ENCODE measurements around the gene TMEM132A.

The TMEM132A gene

DNA sequence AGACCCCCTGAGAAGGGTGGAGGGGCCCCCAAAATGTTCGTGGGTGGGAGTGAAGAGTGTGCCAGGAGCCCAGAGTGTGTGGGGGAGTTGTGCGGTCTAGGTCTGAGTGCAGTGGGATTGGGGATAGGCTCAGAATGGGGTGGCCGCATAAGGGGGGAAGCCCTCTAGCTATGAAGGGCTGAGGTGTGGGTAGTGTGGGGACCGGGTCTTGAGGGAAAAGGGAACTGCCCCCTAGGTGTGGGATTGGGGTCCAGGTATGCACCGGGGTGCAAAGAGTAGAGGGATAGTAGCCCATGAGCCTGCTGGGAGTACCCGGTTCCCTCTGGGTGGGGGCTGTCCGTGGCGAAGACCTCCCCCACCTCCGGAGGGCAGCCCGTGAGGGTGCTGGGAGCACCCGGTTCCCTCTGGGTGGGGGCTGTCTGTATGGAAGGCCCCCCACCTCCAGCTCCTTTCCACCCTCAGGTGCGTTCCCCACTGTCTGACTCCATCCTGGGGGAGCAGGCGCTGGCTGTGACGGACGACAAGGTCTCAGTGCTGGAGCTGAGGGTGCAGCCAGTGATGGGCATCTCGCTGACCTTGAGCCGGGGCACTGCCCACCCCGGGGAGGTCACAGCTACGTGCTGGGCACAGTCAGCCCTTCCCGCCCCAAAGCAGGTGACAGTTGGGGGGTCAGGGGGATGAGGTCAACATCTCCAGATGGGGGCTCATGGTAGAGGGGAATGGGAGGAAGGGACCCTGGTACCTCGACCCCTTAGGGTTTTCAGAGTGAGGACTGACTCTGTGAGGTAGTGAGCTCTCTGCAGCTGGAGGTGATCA, 10.7 kb downstream of the TMEM132A start:
- no peak overlapping the region for H3K4me3 Mint-ChIP-seq
- H3K27ac Mint-ChIP-seq, result no peak overlapping the region
- peaks cover 3% of the 10 kb centered on the region for H3K4me1 Mint-ChIP-seq (ENCODE audit: low read depth)
- no peak for DNase-seq
- peaks cover 5% of the 10 kb centered on the region for H3K27me3 Mint-ChIP-seq
- H3K36me3 Mint-ChIP-seq (ENCODE audit: low read depth), result no peaks in the 10 kb centered on the region
- H3K9me3 Mint-ChIP-seq, result no peaks in the 10 kb centered on the region

DNA sequence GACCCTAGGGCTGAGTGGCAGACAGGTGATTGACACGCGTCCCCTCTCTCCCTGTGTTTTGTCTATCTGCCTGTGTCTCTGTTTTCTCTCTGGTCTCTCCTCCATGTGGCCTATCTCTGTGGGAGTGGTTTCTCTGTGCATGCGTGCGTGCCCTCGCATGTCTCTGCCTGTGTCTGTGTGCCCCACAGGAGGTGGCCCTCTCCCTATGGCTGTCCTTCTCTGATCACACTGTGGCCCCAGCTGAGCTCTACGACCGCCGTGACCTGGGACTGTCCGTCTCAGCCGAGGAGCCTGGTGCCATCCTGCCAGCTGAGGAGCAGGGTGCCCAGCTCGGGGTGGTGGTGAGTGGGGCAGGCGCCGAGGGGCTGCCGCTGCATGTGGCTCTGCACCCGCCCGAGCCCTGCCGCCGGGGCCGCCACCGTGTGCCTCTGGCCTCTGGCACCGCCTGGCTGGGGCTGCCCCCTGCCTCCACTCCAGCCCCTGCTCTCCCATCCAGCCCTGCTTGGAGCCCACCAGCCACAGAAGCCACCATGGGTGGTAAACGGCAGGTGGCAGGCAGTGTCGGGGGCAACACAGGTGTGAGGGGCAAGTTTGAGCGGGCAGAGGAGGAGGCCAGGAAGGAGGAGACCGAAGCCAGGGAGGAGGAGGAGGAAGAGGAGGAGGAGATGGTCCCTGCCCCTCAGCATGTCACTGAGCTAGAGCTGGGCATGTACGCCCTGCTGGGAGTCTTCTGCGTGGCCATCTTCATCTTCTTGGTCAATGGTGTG, 11.6 kb downstream of the TMEM132A start:
- Mint-ChIP-seq H3K9me3 (no peaks in the 10 kb centered on the region), H3K4me1 (ENCODE audit: low read depth) (peaks cover 7% of the 10 kb centered on the region), H3K36me3 (ENCODE audit: low read depth) (no peaks in the 10 kb centered on the region), H3K4me3 (no peak overlapping the region), H3K27ac (no peak overlapping the region), H3K27me3 (peaks cover 5% of the 10 kb centered on the region)
- DNase-seq, result no peak

DNA sequence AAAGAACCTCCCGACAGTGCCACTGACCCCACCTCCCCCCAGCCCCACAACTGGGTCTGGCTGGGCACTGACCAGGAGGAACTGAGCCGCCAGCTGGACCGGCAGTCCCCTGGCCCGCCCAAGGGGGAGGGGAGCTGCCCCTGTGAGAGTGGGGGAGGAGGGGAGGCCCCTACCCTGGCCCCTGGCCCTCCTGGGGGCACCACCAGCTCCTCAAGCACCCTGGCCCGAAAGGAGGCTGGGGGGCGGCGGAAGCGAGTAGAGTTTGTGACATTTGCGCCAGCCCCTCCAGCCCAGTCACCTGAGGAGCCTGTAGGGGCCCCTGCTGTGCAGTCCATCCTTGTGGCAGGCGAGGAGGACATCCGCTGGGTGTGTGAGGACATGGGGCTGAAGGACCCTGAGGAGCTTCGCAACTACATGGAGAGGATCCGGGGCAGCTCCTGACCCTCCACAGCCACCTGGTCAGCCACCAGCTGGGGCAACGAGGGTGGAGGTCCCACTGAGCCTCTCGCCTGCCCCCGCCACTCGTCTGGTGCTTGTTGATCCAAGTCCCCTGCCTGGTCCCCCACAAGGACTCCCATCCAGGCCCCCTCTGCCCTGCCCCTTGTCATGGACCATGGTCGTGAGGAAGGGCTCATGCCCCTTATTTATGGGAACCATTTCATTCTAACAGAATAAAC, 12.3 kb downstream of the TMEM132A start:
- Mint-ChIP-seq H3K4me1 (ENCODE audit: low read depth) (peaks cover 7% of the 10 kb centered on the region), H3K9me3 (no peaks in the 10 kb centered on the region), H3K27me3 (peaks cover 5% of the 10 kb centered on the region), H3K4me3 (no peak overlapping the region), H3K36me3 (ENCODE audit: low read depth) (no peaks in the 10 kb centered on the region), H3K27ac (no peak overlapping the region)
- DNase-seq, result no peak

DNA sequence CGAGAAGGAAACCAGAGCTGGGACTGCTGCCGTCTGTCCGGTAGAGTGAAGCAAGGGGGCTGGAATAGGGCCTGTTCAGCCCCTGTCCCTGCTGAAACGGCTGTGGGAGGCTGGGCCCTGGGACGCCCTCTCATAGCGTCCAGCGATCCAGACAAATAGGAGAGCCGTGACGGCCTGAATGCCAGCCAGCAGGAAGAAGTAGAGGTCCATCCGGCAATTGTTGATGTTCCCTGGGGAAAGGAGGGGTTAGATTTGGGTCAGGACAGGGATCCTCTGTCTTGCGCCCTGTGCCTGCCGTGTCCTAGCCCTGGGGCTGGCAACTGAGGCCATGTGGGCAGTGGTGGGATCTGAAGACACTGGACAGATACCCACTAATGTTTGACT, 12.9 kb downstream of the TMEM132A start:
- no peak for DNase-seq
- Mint-ChIP-seq H3K27me3 (peaks cover 5% of the 10 kb centered on the region), H3K27ac (no peak overlapping the region), H3K4me3 (no peak overlapping the region), H3K9me3 (no peaks in the 10 kb centered on the region), H3K4me1 (ENCODE audit: low read depth) (peaks cover 7% of the 10 kb centered on the region), H3K36me3 (ENCODE audit: low read depth) (no peaks in the 10 kb centered on the region)

DNA sequence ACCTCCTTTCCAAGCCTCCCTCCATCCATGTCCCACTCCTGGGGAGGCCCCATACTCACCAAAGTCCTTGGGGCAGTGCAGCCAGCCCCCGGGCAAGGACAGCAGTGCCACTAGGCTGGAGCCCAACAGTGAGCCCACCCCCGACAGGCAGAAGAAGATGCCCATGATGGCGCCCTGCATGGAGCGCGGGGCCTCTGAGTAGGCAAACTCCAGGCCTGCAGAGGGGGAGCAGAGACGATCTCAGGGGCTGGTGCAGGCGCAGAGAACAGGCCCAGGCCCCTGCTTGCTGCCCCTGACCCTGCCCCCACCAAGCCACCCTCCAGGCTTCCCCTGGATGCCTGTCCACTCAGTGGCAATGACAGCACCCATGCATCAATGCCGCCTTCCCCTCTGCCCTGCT, 13.6 kb downstream of the TMEM132A start:
- H3K36me3 Mint-ChIP-seq (ENCODE audit: low read depth), result no peaks in the 10 kb centered on the region
- peaks cover 5% of the 10 kb centered on the region for H3K27me3 Mint-ChIP-seq

DNA sequence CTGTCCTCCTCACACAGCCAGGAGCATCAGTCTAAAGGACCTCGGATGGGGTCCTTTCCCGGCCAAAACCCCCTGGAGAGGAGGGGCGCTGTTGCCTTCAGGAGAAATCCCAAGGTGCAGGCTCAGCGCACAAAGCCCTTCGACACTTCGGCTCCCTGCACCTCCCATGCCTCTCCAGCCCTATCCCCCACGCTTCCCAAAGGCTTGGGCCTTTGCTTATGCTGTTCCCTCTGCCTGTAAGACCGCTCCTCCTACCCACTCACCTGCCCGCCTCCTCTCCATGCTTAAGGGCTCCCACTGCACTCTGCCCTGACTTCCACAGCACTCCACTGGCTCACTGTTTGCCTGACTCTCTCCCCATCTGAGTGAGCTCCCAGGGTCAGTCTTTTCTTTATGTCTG, 14.2 kb downstream of the TMEM132A start:
- Mint-ChIP-seq H3K4me3 (no peak overlapping the region), H3K36me3 (ENCODE audit: low read depth) (no peaks in the 10 kb centered on the region), H3K27me3 (peaks cover 5% of the 10 kb centered on the region), H3K9me3 (no peaks in the 10 kb centered on the region), H3K4me1 (ENCODE audit: low read depth) (peaks cover 7% of the 10 kb centered on the region), H3K27ac (no peak overlapping the region)
- DNase-seq, result no peak

More for the DNA sequence above, 13.6 kb downstream of the TMEM132A start:
- DNase-seq, result no peak
- H3K4me1 Mint-ChIP-seq (ENCODE audit: low read depth), result peaks cover 7% of the 10 kb centered on the region
- H3K9me3 Mint-ChIP-seq, result no peaks in the 10 kb centered on the region
- H3K27ac Mint-ChIP-seq, result no peak overlapping the region
- H3K4me3 Mint-ChIP-seq, result no peak overlapping the region

DNA sequence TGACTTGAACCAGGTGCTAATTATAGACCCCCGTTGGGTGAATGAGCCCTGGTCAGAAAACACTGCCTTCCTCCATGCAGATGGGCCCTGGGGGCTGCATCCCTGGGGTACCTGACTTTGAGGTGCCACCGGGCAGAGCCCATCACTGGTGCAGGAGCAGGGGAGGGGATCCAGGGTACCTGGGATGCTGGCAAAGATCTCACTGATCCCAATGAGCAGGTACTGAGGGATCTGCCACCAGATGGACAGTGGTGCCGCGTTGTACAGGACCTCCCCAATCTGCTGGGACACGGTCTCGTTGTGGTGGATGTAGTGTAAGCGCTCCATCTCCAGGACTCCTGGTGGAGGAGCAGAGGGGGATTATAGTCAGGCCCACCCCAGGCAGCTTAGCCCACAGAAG, 15.0 kb downstream of the TMEM132A start:
- Mint-ChIP-seq H3K9me3 (no peaks in the 10 kb centered on the region), H3K4me3 (no peak overlapping the region), H3K4me1 (ENCODE audit: low read depth) (peaks cover 7% of the 10 kb centered on the region), H3K27ac (no peak overlapping the region), H3K36me3 (ENCODE audit: low read depth) (no peaks in the 10 kb centered on the region), H3K27me3 (no peaks in the 10 kb centered on the region)
- no peak for DNase-seq

DNA sequence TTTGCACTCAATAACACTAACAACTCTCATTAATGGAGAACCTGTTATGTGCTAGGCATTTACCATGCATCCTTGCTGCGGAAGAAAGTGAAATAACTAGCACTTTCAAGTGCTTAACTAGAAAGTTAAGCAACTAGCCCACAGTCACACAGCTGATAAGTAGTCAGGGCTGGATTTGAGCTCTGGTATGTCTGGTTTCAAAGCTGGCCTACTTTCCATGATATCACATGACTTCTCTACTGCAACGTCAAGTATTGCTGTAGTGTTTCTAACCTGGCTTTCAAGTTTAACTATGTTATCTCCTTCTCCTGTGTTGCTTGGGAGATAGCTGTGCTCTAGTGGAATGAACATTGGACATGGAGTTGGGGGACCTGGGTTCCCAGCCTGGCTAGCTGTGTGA, 15.6 kb downstream of the TMEM132A start:
- no peaks in the 10 kb centered on the region for H3K36me3 Mint-ChIP-seq (ENCODE audit: low read depth)
- no peak for DNase-seq
- H3K9me3 Mint-ChIP-seq, result no peaks in the 10 kb centered on the region
- H3K27ac Mint-ChIP-seq, result peak overlapping the region; percentile 3
- no peaks in the 10 kb centered on the region for H3K27me3 Mint-ChIP-seq
- H3K4me1 Mint-ChIP-seq (ENCODE audit: low read depth), result peaks cover 7% of the 10 kb centered on the region
- H3K4me3 Mint-ChIP-seq, result no peak overlapping the region

DNA sequence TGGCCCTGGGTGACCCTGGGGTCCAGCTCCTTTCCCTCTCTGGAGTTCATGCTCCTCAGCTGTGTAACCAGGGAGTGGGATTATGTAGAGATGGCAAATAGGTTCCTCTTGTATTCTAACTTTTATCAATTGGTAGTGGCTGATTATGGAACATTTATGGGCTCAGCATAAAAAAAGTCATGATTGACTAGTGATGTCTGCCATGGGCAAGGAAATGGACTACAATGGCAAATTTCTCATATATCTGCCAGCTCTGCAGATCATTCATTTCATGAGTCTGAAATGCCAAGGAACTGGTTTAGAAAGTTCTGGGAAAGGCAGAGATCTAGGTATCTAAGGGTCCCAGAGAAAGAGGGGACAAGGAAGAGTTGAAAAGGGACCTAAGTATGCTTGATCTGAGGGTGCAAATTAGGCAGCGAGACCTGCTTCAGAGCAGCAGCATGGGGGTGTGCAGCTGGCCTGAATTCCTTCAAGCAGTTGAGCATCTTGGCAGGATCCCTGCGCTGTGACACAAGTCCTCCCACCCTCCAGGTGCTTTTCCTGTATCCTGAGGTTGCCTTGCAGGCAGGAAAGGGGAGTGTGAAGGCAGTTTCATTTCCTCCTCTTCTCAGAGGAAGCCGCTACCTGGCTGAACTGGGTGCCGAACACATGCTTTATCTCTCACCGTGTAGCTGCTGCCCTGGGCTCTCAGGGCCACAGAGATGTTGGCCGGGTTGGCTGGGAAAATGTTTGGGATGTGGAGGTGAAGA, 17.3 kb downstream of the TMEM132A start:
- no peak overlapping the region for H3K27ac Mint-ChIP-seq

DNA sequence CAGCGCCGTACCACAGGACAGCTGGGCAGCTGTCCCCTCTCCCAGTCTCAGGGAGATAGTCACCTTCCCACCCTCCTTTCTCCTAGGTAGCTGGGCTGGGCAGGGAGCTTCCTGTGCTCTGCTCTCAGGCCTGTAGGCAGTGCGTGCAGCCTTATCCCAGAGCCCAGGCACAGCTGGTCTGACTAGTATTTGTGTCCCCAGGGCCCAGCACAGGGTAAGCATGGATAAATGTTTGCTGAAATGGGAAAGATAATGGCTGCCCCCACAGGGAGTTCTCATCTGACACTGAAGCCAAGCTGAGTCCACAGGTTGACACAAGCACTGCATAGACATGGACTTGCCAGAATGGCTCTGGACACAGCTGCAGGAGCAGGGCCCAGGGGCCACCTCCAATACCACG, 18.0 kb downstream of the TMEM132A start:
- no peaks in the 10 kb centered on the region for H3K27me3 Mint-ChIP-seq
- peaks cover 7% of the 10 kb centered on the region for H3K4me1 Mint-ChIP-seq (ENCODE audit: low read depth)
- H3K9me3 Mint-ChIP-seq, result no peaks in the 10 kb centered on the region
- H3K4me3 Mint-ChIP-seq, result no peak overlapping the region
- no peaks in the 10 kb centered on the region for H3K36me3 Mint-ChIP-seq (ENCODE audit: low read depth)
- no peak overlapping the region for H3K27ac Mint-ChIP-seq
- DNase-seq, result no peak

More for the DNA sequence above, 17.3 kb downstream of the TMEM132A start:
- no peak overlapping the region for H3K4me3 Mint-ChIP-seq
- no peak for DNase-seq
- no peaks in the 10 kb centered on the region for H3K9me3 Mint-ChIP-seq
- no peaks in the 10 kb centered on the region for H3K36me3 Mint-ChIP-seq (ENCODE audit: low read depth)
- H3K4me1 Mint-ChIP-seq (ENCODE audit: low read depth), result peaks cover 7% of the 10 kb centered on the region
- H3K27me3 Mint-ChIP-seq, result no peaks in the 10 kb centered on the region

DNA sequence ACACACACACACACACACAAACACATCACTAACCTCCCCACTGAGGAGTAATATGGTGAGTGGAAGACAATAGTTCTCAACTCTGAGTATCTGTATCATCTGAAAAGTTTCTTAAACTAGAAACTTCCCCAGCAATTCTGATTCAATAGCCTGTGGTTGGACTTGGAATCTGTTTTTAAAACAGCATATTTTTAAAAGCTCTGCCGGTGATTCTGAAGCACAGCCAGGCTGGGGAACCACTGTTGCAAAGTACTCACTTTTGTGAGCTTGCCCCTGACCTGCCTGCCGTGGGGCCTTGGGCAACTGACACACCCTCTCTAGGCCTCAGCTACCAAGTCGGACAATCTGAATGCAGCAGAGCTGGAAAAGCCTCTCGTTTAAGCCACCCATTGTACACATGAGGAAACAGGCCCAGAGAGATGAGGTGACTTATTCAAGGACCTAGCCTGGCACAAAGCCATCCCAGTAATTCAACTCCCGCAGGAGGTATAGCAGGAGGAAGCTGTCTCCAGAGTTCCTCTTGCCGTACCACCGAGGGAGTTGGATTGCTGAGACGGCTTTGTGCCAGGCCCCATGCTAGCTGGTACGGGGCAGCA, 18.8 kb downstream of the TMEM132A start:
- Mint-ChIP-seq H3K36me3 (ENCODE audit: low read depth) (no peaks in the 10 kb centered on the region), H3K9me3 (no peaks in the 10 kb centered on the region), H3K27ac (no peak overlapping the region), H3K4me3 (no peak overlapping the region), H3K27me3 (no peaks in the 10 kb centered on the region), H3K4me1 (ENCODE audit: low read depth) (peaks cover 7% of the 10 kb centered on the region)
- no peak for DNase-seq

DNA sequence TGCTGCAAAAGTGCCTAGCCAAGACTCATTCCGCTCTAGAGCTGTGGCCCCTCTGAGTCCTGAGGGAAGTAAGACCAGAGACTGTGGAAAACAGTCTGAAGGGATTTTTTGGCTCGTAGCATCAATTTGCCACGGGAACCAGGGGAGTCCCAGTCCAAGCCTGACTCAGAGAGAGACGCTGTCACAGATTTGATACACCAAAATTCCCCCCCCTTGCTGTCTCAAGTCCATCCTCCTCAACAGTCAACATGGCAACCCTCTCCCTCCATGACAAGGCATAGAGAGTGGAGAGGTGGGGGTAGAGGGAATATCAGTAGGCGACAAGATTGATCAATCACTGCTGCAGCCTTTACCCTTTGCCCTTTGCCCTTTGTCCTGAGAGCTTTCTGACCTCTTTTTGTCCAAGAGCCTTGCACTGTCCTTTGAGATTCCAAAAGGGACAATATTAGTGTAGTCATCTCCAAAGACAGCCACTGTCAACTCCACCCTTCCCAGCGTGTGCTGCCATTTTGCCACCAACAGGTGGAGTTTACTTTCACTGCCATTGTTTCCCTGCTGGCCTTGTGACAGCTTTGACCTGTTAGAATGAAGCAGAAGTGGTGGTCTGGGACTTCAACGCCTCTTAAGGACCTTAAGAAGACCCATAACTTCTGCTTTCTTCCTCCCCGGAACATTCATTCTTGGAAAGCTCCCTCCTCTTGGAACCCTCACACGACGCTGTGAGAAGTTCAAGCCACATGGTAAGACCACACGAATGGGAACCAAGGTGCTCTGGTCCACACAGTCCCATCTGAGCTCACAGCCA, 20.4 kb downstream of the TMEM132A start:
- H3K9me3 Mint-ChIP-seq, result no peaks in the 10 kb centered on the region
- no peaks in the 10 kb centered on the region for H3K27me3 Mint-ChIP-seq
- H3K4me1 Mint-ChIP-seq (ENCODE audit: low read depth), result peaks cover 11% of the 10 kb centered on the region
- H3K4me3 Mint-ChIP-seq, result no peak overlapping the region
- no peak for DNase-seq
- no peaks in the 10 kb centered on the region for H3K36me3 Mint-ChIP-seq (ENCODE audit: low read depth)
- no peak overlapping the region for H3K27ac Mint-ChIP-seq

DNA sequence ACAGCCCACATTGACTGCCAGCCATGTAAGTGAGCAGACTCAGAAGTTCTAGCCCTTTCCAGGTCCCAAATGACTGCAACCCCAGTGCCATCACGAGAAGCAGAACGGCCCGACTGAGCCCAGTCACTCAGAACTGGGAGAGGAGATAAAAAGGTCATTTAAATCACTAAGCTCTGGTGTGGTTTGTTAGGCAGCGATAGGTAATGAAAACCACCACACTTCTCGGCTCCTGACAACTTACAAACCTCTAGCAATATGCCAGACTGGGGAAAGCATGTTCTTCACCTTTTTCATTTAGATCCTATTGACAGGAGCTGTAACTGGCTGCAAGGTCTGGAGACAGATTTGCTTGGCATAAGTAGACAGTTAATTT, 21.0 kb downstream of the TMEM132A start:
- Mint-ChIP-seq H3K27me3 (peaks cover 2% of the 10 kb centered on the region), H3K36me3 (ENCODE audit: low read depth) (no peaks in the 10 kb centered on the region), H3K4me1 (ENCODE audit: low read depth) (peaks cover 10% of the 10 kb centered on the region), H3K4me3 (no peak overlapping the region), H3K27ac (no peak overlapping the region), H3K9me3 (no peaks in the 10 kb centered on the region)
- no peak for DNase-seq
